Measurements from ENCODE around the gene IGSF9B.

DNA sequence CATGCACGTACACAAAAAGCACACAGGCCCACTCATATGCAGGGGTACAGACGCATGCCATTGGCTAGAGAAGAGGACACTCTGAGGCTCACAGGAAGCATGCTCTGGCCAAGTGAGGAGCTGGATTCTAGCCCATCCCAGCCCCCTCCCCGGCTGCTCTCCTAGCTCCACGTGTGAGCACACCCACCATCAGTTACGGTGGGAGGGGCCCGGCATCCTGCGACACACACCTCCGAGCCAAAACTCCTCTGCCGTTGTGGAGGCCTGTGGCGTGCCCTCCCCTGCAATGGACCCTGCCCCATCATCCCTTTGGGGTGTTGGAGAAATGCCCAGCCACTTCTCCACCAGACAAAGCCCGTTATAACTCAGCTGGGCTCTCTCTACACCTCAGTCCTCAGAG lies 15.1 kb upstream of the IGSF9B start:
- no peak for TF ChIP-seq CEBPB (IDR thresholded peaks at IDR 0.05)
- TF ChIP-seq TAF1 (IDR thresholded peaks at IDR 0.05; ENCODE audit: low read depth), result no peak
- no peak for TF ChIP-seq FOXM1 (IDR thresholded peaks at IDR 0.05; ENCODE audit: borderline replicate concordance, low read depth)
- no peak for TF ChIP-seq EP300 (IDR thresholded peaks at IDR 0.05; ENCODE audit: borderline replicate concordance)
- TF ChIP-seq TEAD4 (IDR thresholded peaks at IDR 0.05), result no peak
- TF ChIP-seq, protein P1, sequence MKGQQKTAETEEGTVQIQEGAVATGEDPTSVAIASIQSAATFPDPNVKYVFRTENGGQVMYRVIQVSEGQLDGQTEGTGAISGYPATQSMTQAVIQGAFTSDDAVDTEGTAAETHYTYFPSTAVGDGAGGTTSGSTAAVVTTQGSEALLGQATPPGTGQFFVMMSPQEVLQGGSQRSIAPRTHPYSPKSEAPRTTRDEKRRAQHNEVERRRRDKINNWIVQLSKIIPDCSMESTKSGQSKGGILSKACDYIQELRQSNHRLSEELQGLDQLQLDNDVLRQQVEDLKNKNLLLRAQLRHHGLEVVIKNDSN (IDR thresholded peaks at IDR 0.05), result no peak
- TF ChIP-seq NFIC (IDR thresholded peaks at IDR 0.05), result no peak
- TF ChIP-seq RAD21 (IDR thresholded peaks at IDR 0.05; ENCODE audit: low read depth), result no peak
- TF ChIP-seq EGR1 (IDR thresholded peaks at IDR 0.05), result no peak
- TF ChIP-seq, protein P2, sequence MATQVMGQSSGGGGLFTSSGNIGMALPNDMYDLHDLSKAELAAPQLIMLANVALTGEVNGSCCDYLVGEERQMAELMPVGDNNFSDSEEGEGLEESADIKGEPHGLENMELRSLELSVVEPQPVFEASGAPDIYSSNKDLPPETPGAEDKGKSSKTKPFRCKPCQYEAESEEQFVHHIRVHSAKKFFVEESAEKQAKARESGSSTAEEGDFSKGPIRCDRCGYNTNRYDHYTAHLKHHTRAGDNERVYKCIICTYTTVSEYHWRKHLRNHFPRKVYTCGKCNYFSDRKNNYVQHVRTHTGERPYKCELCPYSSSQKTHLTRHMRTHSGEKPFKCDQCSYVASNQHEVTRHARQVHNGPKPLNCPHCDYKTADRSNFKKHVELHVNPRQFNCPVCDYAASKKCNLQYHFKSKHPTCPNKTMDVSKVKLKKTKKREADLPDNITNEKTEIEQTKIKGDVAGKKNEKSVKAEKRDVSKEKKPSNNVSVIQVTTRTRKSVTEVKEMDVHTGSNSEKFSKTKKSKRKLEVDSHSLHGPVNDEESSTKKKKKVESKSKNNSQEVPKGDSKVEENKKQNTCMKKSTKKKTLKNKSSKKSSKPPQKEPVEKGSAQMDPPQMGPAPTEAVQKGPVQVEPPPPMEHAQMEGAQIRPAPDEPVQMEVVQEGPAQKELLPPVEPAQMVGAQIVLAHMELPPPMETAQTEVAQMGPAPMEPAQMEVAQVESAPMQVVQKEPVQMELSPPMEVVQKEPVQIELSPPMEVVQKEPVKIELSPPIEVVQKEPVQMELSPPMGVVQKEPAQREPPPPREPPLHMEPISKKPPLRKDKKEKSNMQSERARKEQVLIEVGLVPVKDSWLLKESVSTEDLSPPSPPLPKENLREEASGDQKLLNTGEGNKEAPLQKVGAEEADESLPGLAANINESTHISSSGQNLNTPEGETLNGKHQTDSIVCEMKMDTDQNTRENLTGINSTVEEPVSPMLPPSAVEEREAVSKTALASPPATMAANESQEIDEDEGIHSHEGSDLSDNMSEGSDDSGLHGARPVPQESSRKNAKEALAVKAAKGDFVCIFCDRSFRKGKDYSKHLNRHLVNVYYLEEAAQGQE (IDR thresholded peaks at IDR 0.05; ENCODE audit: low read depth), result no peak
- TF ChIP-seq, protein P3, sequence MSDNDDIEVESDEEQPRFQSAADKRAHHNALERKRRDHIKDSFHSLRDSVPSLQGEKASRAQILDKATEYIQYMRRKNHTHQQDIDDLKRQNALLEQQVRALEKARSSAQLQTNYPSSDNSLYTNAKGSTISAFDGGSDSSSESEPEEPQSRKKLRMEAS (IDR thresholded peaks at IDR 0.05), result no peak

Data from Ishikawa (cell line).